ENCODE data around the gene FABP3. TPM values are rescaled to one million over a fixed set of nuclear protein-coding genes. Genes with fewer than 3 reads are reported as not detected.

The FABP3 gene
- total RNA-seq, 2 donors from 2014 or later, result 1.0 TPM; not detected in 1

DNA sequence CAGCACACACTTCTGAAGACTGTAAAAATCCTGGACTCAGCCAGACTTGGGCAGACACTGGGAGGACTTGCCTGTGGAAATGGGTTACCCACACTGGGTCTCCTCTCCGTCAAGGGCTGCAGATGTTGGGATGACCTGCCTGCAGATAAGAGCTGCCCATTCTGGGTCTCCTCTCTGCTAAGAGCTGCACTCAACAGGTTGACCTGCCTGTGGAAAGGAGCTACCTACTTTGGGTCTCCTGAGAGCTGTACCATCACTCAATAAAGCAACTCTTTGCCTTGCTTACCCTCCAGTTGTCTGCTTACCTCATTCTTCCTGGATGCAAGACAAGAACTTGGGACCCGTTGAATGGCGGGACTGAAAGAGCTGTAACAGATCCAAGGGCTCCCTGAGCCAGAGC is 47.9 kb downstream of the FABP3 start:
- no peak for ATAC-seq
- no peak overlapping the region for H3K27ac ChIP-seq
- no peak for DNase-seq
- H3K4me1 ChIP-seq, result no peaks in the 10 kb centered on the region
- intact Hi-C loops (cut with DNase I), result no loop called here
- no peak overlapping the region for H3K4me3 ChIP-seq
- no peaks in the 10 kb centered on the region for H3K36me3 ChIP-seq (replicated peaks in 1 of 2; ENCODE audit: insufficient read depth in 1 of 2, low read depth in 2 of 2)
- no peaks in the 10 kb centered on the region for H3K27me3 ChIP-seq
- 94 to 95% methylated on average over 3 of the region's 3 CpGs for WGBS, 2 donors
- no peak for TF ChIP-seq POLR2A (IDR thresholded peaks at IDR 0.05)
- H3K9me3 ChIP-seq, result no peaks in the 10 kb centered on the region

DNA sequence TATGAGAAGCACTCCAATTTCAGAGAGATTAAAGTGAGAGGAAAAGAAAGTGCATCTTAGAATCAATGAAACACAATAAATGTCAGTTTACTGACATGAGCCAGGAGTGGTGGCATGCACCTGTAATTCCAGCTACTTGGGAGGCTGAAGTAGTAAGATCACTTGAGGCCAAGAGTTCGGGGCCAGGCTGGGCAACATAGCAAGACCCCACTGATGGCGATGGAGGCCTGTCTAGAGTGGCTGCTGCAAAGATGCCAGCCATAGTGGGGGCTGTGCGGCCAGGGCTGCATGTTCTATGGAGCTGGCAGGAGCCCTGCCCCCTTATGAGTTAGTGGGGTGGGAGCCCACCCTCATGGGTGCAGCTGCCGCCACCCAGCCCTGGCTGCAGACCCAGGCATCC is 48.8 kb downstream of the FABP3 start:
- Histone ChIP-seq H3K27me3 (no peaks in the 10 kb centered on the region), H3K27ac (no peak overlapping the region), H3K4me3 (no peak overlapping the region), H3K4me1 (no peaks in the 10 kb centered on the region), H3K36me3 (replicated peaks in 1 of 2; ENCODE audit: insufficient read depth in 1 of 2, low read depth in 2 of 2) (peaks cover 0 to 2% of the 10 kb centered on the region in 2 donors), H3K9me3 (no peaks in the 10 kb centered on the region)
- 86 to 94% methylated on average over 3 to 4 of the region's 4 CpGs for WGBS, 2 donors
- ATAC-seq, result no peak
- intact Hi-C loops (cut with DNase I), result no loop called here
- no peak for DNase-seq
- TF ChIP-seq, protein P1, sequence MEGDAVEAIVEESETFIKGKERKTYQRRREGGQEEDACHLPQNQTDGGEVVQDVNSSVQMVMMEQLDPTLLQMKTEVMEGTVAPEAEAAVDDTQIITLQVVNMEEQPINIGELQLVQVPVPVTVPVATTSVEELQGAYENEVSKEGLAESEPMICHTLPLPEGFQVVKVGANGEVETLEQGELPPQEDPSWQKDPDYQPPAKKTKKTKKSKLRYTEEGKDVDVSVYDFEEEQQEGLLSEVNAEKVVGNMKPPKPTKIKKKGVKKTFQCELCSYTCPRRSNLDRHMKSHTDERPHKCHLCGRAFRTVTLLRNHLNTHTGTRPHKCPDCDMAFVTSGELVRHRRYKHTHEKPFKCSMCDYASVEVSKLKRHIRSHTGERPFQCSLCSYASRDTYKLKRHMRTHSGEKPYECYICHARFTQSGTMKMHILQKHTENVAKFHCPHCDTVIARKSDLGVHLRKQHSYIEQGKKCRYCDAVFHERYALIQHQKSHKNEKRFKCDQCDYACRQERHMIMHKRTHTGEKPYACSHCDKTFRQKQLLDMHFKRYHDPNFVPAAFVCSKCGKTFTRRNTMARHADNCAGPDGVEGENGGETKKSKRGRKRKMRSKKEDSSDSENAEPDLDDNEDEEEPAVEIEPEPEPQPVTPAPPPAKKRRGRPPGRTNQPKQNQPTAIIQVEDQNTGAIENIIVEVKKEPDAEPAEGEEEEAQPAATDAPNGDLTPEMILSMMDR (IDR thresholded peaks at IDR 0.05), result no peak
- TF ChIP-seq POLR2A (IDR thresholded peaks at IDR 0.05), result no peak

DNA sequence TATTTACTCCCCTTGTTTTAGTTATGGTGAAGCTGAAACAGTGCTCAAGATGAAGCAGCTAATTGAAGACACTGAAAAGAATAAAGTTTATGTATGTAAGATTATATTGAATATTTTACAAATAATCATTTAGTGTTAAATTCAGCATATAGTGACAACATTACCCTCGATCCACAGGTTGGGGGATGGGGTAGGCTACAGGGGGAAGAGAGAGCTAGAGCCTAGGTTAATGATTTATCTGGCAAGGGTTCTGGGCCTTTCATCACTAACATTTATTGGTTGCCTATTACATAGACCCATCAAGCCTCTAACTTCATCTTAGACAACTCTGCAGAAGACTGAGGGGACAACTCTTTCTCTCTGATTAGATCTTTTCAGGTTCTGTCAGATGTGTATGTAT is 54.7 kb downstream of the FABP3 start:
- peaks cover 0 to 11% of the 10 kb centered on the region in 2 donors for H3K36me3 ChIP-seq (replicated peaks in 1 of 2; ENCODE audit: insufficient read depth in 1 of 2, low read depth in 2 of 2)
- no peak overlapping the region for H3K27ac ChIP-seq
- DNase-seq, result no peak
- intact Hi-C loops (cut with DNase I), result no loop called here
- H3K27me3 ChIP-seq, result no peaks in the 10 kb centered on the region
- no peaks in the 10 kb centered on the region for H3K9me3 ChIP-seq
- H3K4me1 ChIP-seq, result no peaks in the 10 kb centered on the region
- ATAC-seq, result no peak
- 68 to 76% methylated on average over 1 of the region's 1 CpG for WGBS, 2 donors
- no peak overlapping the region for H3K4me3 ChIP-seq
- TF ChIP-seq, protein P1 (IDR thresholded peaks at IDR 0.05), result no peak
- no peak for TF ChIP-seq POLR2A (IDR thresholded peaks at IDR 0.05)

DNA sequence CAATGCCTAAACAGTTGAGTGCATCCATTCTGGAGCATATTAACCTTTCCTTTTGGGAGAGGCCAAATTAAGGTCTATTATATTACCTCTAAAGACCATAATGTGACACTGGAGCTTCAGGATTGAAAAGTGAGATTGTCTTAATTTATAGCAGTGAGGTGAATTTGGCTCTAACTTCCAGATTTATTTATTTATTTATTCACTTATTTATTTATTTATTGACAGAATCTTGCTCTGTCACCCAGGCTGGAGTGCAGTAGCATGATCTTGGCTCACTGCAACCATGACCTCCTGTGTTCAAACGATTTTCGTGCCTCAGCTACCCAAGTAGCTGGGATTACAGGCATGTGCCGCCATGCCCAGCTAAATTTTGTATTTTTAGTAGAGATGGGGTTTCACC is 57.0 kb downstream of the FABP3 start:
- no peak for DNase-seq
- Histone ChIP-seq H3K27me3 (no peaks in the 10 kb centered on the region), H3K27ac (no peak overlapping the region), H3K4me1 (no peaks in the 10 kb centered on the region), H3K36me3 (replicated peaks in 1 of 2; ENCODE audit: insufficient read depth in 1 of 2, low read depth in 2 of 2) (peaks cover 0 to 11% of the 10 kb centered on the region in 2 donors), H3K4me3 (no peak overlapping the region), H3K9me3 (no peaks in the 10 kb centered on the region)
- no peak for ATAC-seq
- no peak for TF ChIP-seq POLR2A (IDR thresholded peaks at IDR 0.05)
- TF ChIP-seq, protein P1 (IDR thresholded peaks at IDR 0.05), result no peak
- WGBS, 2 donors, result 85 to 95% methylated on average over 3 of the region's 3 CpGs
- intact Hi-C loops (cut with DNase I), result no loop called here

Other genes with a start within 250 kb of the FABP3 start
- not detected for gene NKAIN1, start 133.2 kb downstream of the FABP3 start, total RNA-seq
- 10 to 100 TPM; 12.7 to 28.7 TPM for gene SNRNP40, start 76.3 kb downstream of the FABP3 start, total RNA-seq
- 1 to 10 TPM; 8.0 to 9.2 TPM for gene ZCCHC17, start 76.0 kb downstream of the FABP3 start, total RNA-seq
- gene SERINC2, start 40.1 kb upstream of the FABP3 start, total RNA-seq, result 10 to 100 TPM; 14.5 to 41.2 TPM
- gene TINAGL1, start 203.4 kb upstream of the FABP3 start, total RNA-seq, result 100 to 1,000 TPM in 1 of 2 donors, 10 to 100 TPM in 1; 47.2 to 148 TPM
- not detected for gene HCRTR1, start 244.6 kb upstream of the FABP3 start, total RNA-seq